GM10266 (cell line): Measurements from ENCODE around the gene STAU1.

Experiments
- DNase-seq: peaks from one replicate; pipeline ENCODE4 v3.0.0; 2012; ENCODE audit errors: extremely low spot score
- CTCF ChIP-seq: IDR thresholded peaks from 2 replicates; pipeline ENCODE4 v1.5.1; 2012; ENCODE audit warnings: mild to moderate bottlenecking, low read depth; ENCODE audit not compliant: control insufficient read depth, insufficient read depth; ENCODE audit errors: missing control alignments

Gene STAU1

GRCh38 chr20:49160057-49160929, 27.8 kb downstream of the STAU1 start:
- no peak for DNase-seq
- no peak for TF ChIP-seq CTCF

- DNase-seq: no peak
- no peak for TF ChIP-seq CTCF
Observed at GRCh38 chr20:49157146-49157545, 31.0 kb downstream of the STAU1 start.

GRCh38 chr20:49156481-49156880, 31.7 kb downstream of the STAU1 start:
- no peak for DNase-seq
- TF ChIP-seq CTCF: no peak

DNA sequence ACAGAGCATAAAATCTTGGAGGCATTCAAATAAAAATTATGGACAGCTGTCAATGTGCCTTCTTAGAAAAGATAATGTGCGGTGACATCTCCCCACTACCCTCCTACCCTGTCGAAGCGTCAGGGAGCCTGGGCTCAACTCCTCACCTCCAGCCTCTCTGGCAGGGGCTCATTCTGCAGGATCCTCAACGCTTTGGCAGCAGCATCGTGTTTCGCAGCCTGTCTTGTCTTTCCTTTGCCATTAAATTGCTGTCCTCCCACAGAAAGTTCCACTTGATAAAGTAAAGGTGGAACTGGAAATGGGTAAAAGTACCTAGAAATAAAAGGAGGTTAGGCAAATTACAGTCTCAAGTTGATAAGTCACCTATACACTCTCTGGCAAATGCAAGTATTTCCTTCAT, 36.7 kb downstream of the STAU1 start:
- no peak for TF ChIP-seq CTCF
- no peak for DNase-seq

GRCh38 chr20:49149281-49150045, 38.7 kb downstream of the STAU1 start:
- TF ChIP-seq CTCF: no peak
- DNase-seq: no peak

- no peak for TF ChIP-seq CTCF
Observed at GRCh38 chr20:49148601-49149000, 39.5 kb downstream of the STAU1 start.

GRCh38 chr20:49147296-49147695, 40.8 kb downstream of the STAU1 start:
- TF ChIP-seq CTCF: no peak
- no peak for DNase-seq

More at GRCh38 chr20:49148601-49149000, 39.5 kb downstream of the STAU1 start:
- DNase-seq: no peak
